Measurements from ENCODE around the gene GFI1.

- no peak for TF ChIP-seq CTCF (IDR thresholded peaks at IDR 0.05; ENCODE audit: low read depth, low read length)
- TF ChIP-seq MYC (IDR thresholded peaks at IDR 0.05; ENCODE audit: low read depth, low read length): no peak
- no peak for TF ChIP-seq POLR2A (IDR thresholded peaks at IDR 0.05; ENCODE audit: extremely low read depth, insufficient read length)
These were observed 11.7 kb downstream of the GFI1 start for GRCh38 chr1:92475029-92475428.
